IMR-90 (cell line): Measurements from ENCODE around the gene SAMD4B. TPM values are rescaled to one million over a fixed set of nuclear protein-coding genes. Genes with fewer than 3 reads are reported as not detected.

ENCODE experiments used
- ATAC-seq: fragments of 200-7000 bp; cut with Tn5 transposase; 2 replicates; pipeline ENCODE4 v1.9.1; 2020; ENCODE audit warnings: low read depth, mild to moderate bottlenecking, moderate library complexity
- BruUV-seq: library from RNA; stranded (reverse); fragments of 400-500 nt; replicated peaks from 2 replicates; lab custom pipeline; 2021; lab: Mats Ljungman, UMichigan
- CTCF ChIA-PET: fragments of 300-600 bp; formaldehyde crosslinking; extraction: SDS; loops from one replicate; lab custom pipeline; 2021; ENCODE audit warnings: antibody characterized with exemption; lab: Yijun Ruan, JAX
- POLR2A ChIA-PET: fragments of 300-600 bp; sonication (Branson Sonifier 250); formaldehyde crosslinking; loops from one replicate; lab custom pipeline; 2022; ENCODE audit warnings: antibody characterized with exemption; ENCODE audit not compliant: unreplicated experiment; lab: Charles Lee
- DNase-seq: peaks from one replicate; pipeline ENCODE4 v3.0.0; 2013
- H2AFZ ChIP-seq: replicated peaks from 2 replicates; pipeline ENCODE3; 2013; ENCODE audit warnings: low read length, mild to moderate bottlenecking; ENCODE audit not compliant: poor library complexity
- H2AK5ac ChIP-seq: 2 replicates; pipeline ENCODE4 v1.6.1; 2013; ENCODE audit warnings: low read depth, low read length, inconsistent platforms
- H2AK9ac ChIP-seq: replicated peaks from 2 replicates; pipeline ENCODE3; 2013; ENCODE audit warnings: mild to moderate bottlenecking, low read depth, low read length, moderate library complexity; ENCODE audit not compliant: poor library complexity
- H2BK120ac ChIP-seq: 2 replicates; pipeline ENCODE4 v1.6.1; 2013; ENCODE audit warnings: low read depth, low read length, inconsistent platforms
- H2BK15ac ChIP-seq: 3 replicates; pipeline ENCODE4 v1.6.1; 2013; ENCODE audit warnings: low read depth, low read length, inconsistent platforms
- H2BK20ac ChIP-seq: 2 replicates; pipeline ENCODE4 v1.6.1; 2013; ENCODE audit warnings: low read depth, mild to moderate bottlenecking, inconsistent platforms, low read length, moderate library complexity
- H2BK5ac ChIP-seq: 2 replicates; pipeline ENCODE4 v1.6.1; 2013; ENCODE audit warnings: mild to moderate bottlenecking, low read depth, low read length, inconsistent platforms; ENCODE audit not compliant: poor library complexity, severe bottlenecking
- H3K14ac ChIP-seq: replicated peaks from 2 replicates; pipeline ENCODE4 v1.6.1; 2013; ENCODE audit warnings: low read depth, low read length, inconsistent platforms
- H3K18ac ChIP-seq: 2 replicates; pipeline ENCODE4 v1.6.1; 2013; ENCODE audit warnings: low read depth, low read length, control low read depth
- H3K23ac ChIP-seq: 2 replicates; pipeline ENCODE4 v1.6.1; 2013; ENCODE audit warnings: low read depth, low read length, inconsistent platforms
- H3K27ac ChIP-seq: 2 replicates; pipeline ENCODE4 v1.5.1; 2013; ENCODE audit warnings: mild to moderate bottlenecking, control low read depth, low read length; ENCODE audit not compliant: insufficient read depth
- H3K27me3 ChIP-seq: 2 replicates; pipeline ENCODE4 v1.6.1; 2013; ENCODE audit warnings: low read length; ENCODE audit not compliant: control insufficient read depth, insufficient read depth
- H3K36me3 ChIP-seq: 2 replicates; pipeline ENCODE4 v1.6.1; 2013; ENCODE audit warnings: low read length, mixed read lengths; ENCODE audit not compliant: control insufficient read depth, insufficient read depth
- H3K4ac ChIP-seq: 2 replicates; pipeline ENCODE4 v1.6.1; 2013; ENCODE audit warnings: low read depth, low read length, inconsistent platforms
- H3K4me1 ChIP-seq: 2 replicates; pipeline ENCODE4 v1.6.1; 2013; ENCODE audit warnings: low read length, mixed read lengths; ENCODE audit not compliant: control insufficient read depth, insufficient read depth
- H3K4me2 ChIP-seq: 2 replicates; pipeline ENCODE4 v1.6.1; 2013; ENCODE audit warnings: low read depth, mild to moderate bottlenecking, control low read depth, low read length, moderate library complexity
- H3K4me3 ChIP-seq: 2 replicates; pipeline ENCODE4 v1.5.1; 2013; ENCODE audit warnings: low read depth, mild to moderate bottlenecking, control low read depth, low read length, moderate library complexity; ENCODE audit not compliant: insufficient read depth
- H3K56ac ChIP-seq: 2 replicates; pipeline ENCODE4 v1.6.1; 2013; ENCODE audit warnings: low read length, inconsistent platforms; ENCODE audit not compliant: insufficient read depth; ENCODE audit errors: extremely low read depth
- H3K79me1 ChIP-seq, 2 experiments: 2 replicates each; pipeline ENCODE4 v1.6.1; 2013; ENCODE audit warnings: low read length in 2 of 2, inconsistent platforms in 1 of 2, low read depth in 1 of 2
- H3K9ac ChIP-seq: 2 replicates; pipeline ENCODE4 v1.6.1; 2013; ENCODE audit warnings: low read depth, low read length, control low read depth
- H3K9me1 ChIP-seq: 2 replicates; pipeline ENCODE4 v1.6.1; 2013; ENCODE audit warnings: low read length, inconsistent platforms; ENCODE audit not compliant: insufficient read depth
- H3K9me3 ChIP-seq: 2 replicates; pipeline ENCODE4 v1.6.1; 2013; ENCODE audit warnings: low read length; ENCODE audit not compliant: control insufficient read depth, insufficient read depth
- H4K20me1 ChIP-seq: 2 replicates; pipeline ENCODE4 v1.6.1; 2013; ENCODE audit warnings: low read length, inconsistent platforms; ENCODE audit not compliant: insufficient read depth
- H4K5ac ChIP-seq: 2 replicates; pipeline ENCODE4 v1.6.1; 2013; ENCODE audit warnings: mild to moderate bottlenecking, low read depth, low read length, control low read depth
- H4K8ac ChIP-seq, 2 experiments: 2 replicates each; pipeline ENCODE4 v1.6.1; 2013; ENCODE audit warnings: low read depth in 2 of 2, low read length in 2 of 2, control low read depth in 1 of 2, inconsistent platforms in 1 of 2
- H4K91ac ChIP-seq: 2 replicates; pipeline ENCODE4 v1.6.1; 2013; ENCODE audit warnings: low read depth, low read length, inconsistent platforms; ENCODE audit not compliant: insufficient read depth
- CEBPB ChIP-seq: IDR thresholded peaks from 2 replicates; pipeline ENCODE4 v1.6.1; 2012; ENCODE audit warnings: low read depth, low read length, improper control_type of control experiment
- CHD1 ChIP-seq: IDR thresholded peaks from 2 replicates; pipeline ENCODE4 v1.6.1; 2012; ENCODE audit warnings: low read depth, low read length, improper control_type of control experiment
- CTCF ChIP-seq: conservative IDR thresholded peaks from 2 replicates; pipeline ENCODE4 v1.5.1; 2012; ENCODE audit warnings: mild to moderate bottlenecking, low read depth, low read length, improper control_type of control experiment
- ELK1 ChIP-seq: fragments of 150-350 bp; IDR thresholded peaks from 2 replicates; pipeline ENCODE4 v1.6.1; 2016; ENCODE audit warnings: low read depth, mild to moderate bottlenecking, low read length, moderate library complexity, borderline replicate concordance
- FOS ChIP-seq: fragments of 150-350 bp; IDR thresholded peaks from 2 replicates; pipeline ENCODE4 v1.6.1; 2016; ENCODE audit warnings: low read depth, low read length
- MAZ ChIP-seq: IDR thresholded peaks from 2 replicates; pipeline ENCODE4 v1.6.1; 2012; ENCODE audit warnings: low read depth, mild to moderate bottlenecking, low read length, improper control_type of control experiment, moderate library complexity, borderline replicate concordance
- MXI1 ChIP-seq: IDR thresholded peaks from 2 replicates; pipeline ENCODE4 v1.6.1; 2012; ENCODE audit warnings: low read depth, mild to moderate bottlenecking, low read length, moderate library complexity, borderline replicate concordance
- NFE2L2 ChIP-seq: fragments of 150-350 bp; IDR thresholded peaks from 2 replicates; pipeline ENCODE4 v1.6.1; 2016; ENCODE audit warnings: low read depth, mild to moderate bottlenecking, low read length
- POLR2A ChIP-seq: IDR thresholded peaks from 2 replicates; pipeline ENCODE4 v1.6.1; 2012; ENCODE audit warnings: mild to moderate bottlenecking, low read depth, low read length
- RAD21 ChIP-seq: IDR thresholded peaks from 2 replicates; pipeline ENCODE4 v1.6.1; 2012; ENCODE audit warnings: low read length, improper control_type of control experiment
- RFX5 ChIP-seq: IDR thresholded peaks from 2 replicates; pipeline ENCODE4 v1.8.0; 2012; ENCODE audit warnings: low read depth, mild to moderate bottlenecking, low read length, moderate library complexity
- SMC3 ChIP-seq: fragments of 150-350 bp; IDR thresholded peaks from 2 replicates; pipeline ENCODE4 v1.6.1; 2016; ENCODE audit warnings: low read depth, mild to moderate bottlenecking, antibody characterized with exemption, low read length, moderate library complexity
- WGBS, 2 experiments: methylation state at CpG; one replicate each; pipeline versions ENCODE4 v1.1.5 to v1.1.7; 2013; ENCODE audit warnings: missing lambda C conversion rate in 2 of 2; ENCODE audit not compliant: insufficient read length in 1 of 2; ENCODE audit errors: extremely low coverage in 2 of 2; 5-methylcytosine and 5-hydroxymethylcytosine counted together
- dilution Hi-C: fragments of 300-500 bp; cut with HindIII; formaldehyde crosslinking; loops from one replicate; pipeline ENCODE4 v1.14.3; 2018; ENCODE audit warnings: low sequenced_read_pairs; ENCODE audit not compliant: unreplicated experiment
- in situ Hi-C: fragments of 300-500 bp; cut with MboI; formaldehyde crosslinking; loops from 3 replicates; pipeline ENCODE4 v1.14.3; 2019; ENCODE audit warnings: low sequenced_read_pairs, inconsistent platforms, mixed read lengths
- intact Hi-C: fragments of 100-400 bp; cut with micrococcal nuclease; formaldehyde crosslinking; loops from 2 replicates; pipeline ENCODE4 v1.10.0; 2022
- polyA plus RNA-seq, 3 experiments: library from polyadenylated mRNA; depleted of rRNA; stranded (reverse); fragments of >200 nt; gene quantifications; 2 replicates each; pipeline ENCODE4 v1.2.3, GENCODE V29; 2012; ENCODE audit warnings: low replicate concordance in 1 of 3
- total RNA-seq: library from RNA; depleted of rRNA; stranded (reverse); fragments of >200 nt; gene quantifications from 2 replicates; pipeline ENCODE4 v1.2.3, GENCODE V29; 2012

SAMD4B gene
- total and polyA plus RNA-seq, 2 of the 4 experiments (the other 2 are of a cell fraction): 18.3 to 97.2 TPM

- CTCF ChIA-PET: interaction anchor here (2.0 kb wide), 1 partner anchor 11 kb away, joined by 10 read pairs; the partner anchor contains the start of gene PLEKHG2
- H2BK15ac ChIP-seq: peak overlapping the region; percentile 52; the same call in 1 of the 3 replicates
- DNase-seq (no peak), ATAC-seq (no peak)
- H3K4me2 ChIP-seq: no peak overlapping the region
- H2AK9ac ChIP-seq: peak overlapping the region; percentile 75
- intact Hi-C loops: no loop called here
- H3K4me3 ChIP-seq: no peak overlapping the region
- peak overlapping the region; percentile 34 for H2AFZ ChIP-seq
- no peaks in the 10 kb centered on the region for H3K27me3 ChIP-seq
- no peaks in the 10 kb centered on the region for H3K9me3 ChIP-seq
- no TSS peak for BruUV-seq
- H3K9ac ChIP-seq: 0 out of 2 replicates have a peak overlapping the region, but pooled peaks have one; percentile 4
- peak overlapping the region; percentile 98 for H2BK120ac ChIP-seq
- peak overlapping the region in 1 of 2 experiments; percentile 90; a peak in 1 of 4 replicates for H4K8ac ChIP-seq
- peak overlapping the region; percentile 99; the same call in 1 of the 2 replicates for H4K91ac ChIP-seq
- H4K5ac ChIP-seq: no peak overlapping the region
- H3K36me3 ChIP-seq: peaks cover 4% of the 10 kb centered on the region
- peaks cover 28% of the 10 kb centered on the region for H3K4me1 ChIP-seq
- peak overlapping the region; percentile 94 for H2BK5ac ChIP-seq
- H4K20me1 ChIP-seq: peaks cover 17% of the 10 kb centered on the region
- in situ Hi-C loops: no loop called here
- H3K9me1 ChIP-seq: peaks cover 11% of the 10 kb centered on the region
- H2AK5ac ChIP-seq: peak overlapping the region; percentile 99; the same call in 1 of the 2 replicates
- WGBS, 2 experiments: 85% methylated on average over 3 of the region's 4 CpGs; no CpG with 5 or more reads in 1 of the 2 experiments
- H3K18ac ChIP-seq: no peak overlapping the region
- POLR2A ChIA-PET: interaction anchor here (1.3 kb wide), 1 partner anchor 10 kb away, joined by 3 read pairs; no protein-coding TSS in a partner anchor
- peak overlapping the region; percentile 97 for H3K4ac ChIP-seq
- H3K56ac ChIP-seq: no peak overlapping the region
- dilution Hi-C loops: no loop called here
- H3K27ac ChIP-seq: peak overlapping the region; percentile 95
- no peak for TF ChIP-seq NFE2L2
- no peak for TF ChIP-seq MXI1
- no peak; the same call in 1 of the 2 replicates for TF ChIP-seq POLR2A
- no peak for TF ChIP-seq RFX5
- no peak for TF ChIP-seq FOS
- no peak for TF ChIP-seq CHD1
- no peak; the same call in 1 of the 2 replicates for TF ChIP-seq CTCF
- no peak for TF ChIP-seq CEBPB
- TF ChIP-seq ELK1: no peak
- no peak for TF ChIP-seq MAZ
- no peak for TF ChIP-seq RAD21
- no peak for TF ChIP-seq SMC3
- peak overlapping the region; percentile 72 for H2BK20ac ChIP-seq
- H3K14ac ChIP-seq: peak overlapping the region; percentile 76; the same call in 1 of the 2 replicates
- peaks cover 0 to 55% of the 10 kb centered on the region in 2 experiments; a peak in 2 of 4 replicates for H3K79me1 ChIP-seq
- H3K23ac ChIP-seq: peak overlapping the region; percentile 36; the same call in 1 of the 2 replicates
Measured at GRCh38 chr19:39401070-39401548, 58.9 kb downstream of the SAMD4B start.
